Osteocyte (in vitro differentiated cells): Measurements from ENCODE around the gene GGN. TPM values are rescaled to one million over a fixed set of nuclear protein-coding genes. Genes with fewer than 3 reads are reported as not detected.

Source experiments
- DNase-seq: peaks from one replicate; pipeline ENCODE4 v3.0.0; 2021; ENCODE audit warnings: mixed read lengths; ENCODE audit not compliant: unreplicated experiment; ENCODE audit errors: extremely low spot score
- H3K27ac Mint-ChIP-seq: one replicate; pipeline ENCODE4 v1.8.0; 2021; ENCODE audit warnings: mild to moderate bottlenecking, mixed read lengths; ENCODE audit not compliant: unreplicated experiment
- H3K27me3 Mint-ChIP-seq: one replicate; pipeline ENCODE4 v1.8.0; 2021; ENCODE audit warnings: mixed read lengths; ENCODE audit not compliant: unreplicated experiment
- H3K36me3 Mint-ChIP-seq: one replicate; pipeline ENCODE4 v1.8.0; 2021; ENCODE audit warnings: mixed read lengths; ENCODE audit not compliant: unreplicated experiment
- H3K4me1 Mint-ChIP-seq: one replicate; pipeline ENCODE4 v1.8.0; 2021; ENCODE audit warnings: mixed read lengths; ENCODE audit not compliant: unreplicated experiment
- H3K4me3 Mint-ChIP-seq: one replicate; pipeline ENCODE4 v1.8.0; 2021; ENCODE audit warnings: mild to moderate bottlenecking, moderate library complexity, mixed read lengths; ENCODE audit not compliant: unreplicated experiment
- H3K9me3 Mint-ChIP-seq: one replicate; pipeline ENCODE4 v1.8.0; 2021; ENCODE audit warnings: mixed read lengths; ENCODE audit not compliant: unreplicated experiment
- CTCF ChIP-seq: fragments of 200-600 bp; sonication (generic); IDR thresholded peaks from 2 replicates; pipeline ENCODE4 v1.5.0; 2021; ENCODE audit warnings: antibody characterized with exemption, mild to moderate bottlenecking, moderate library complexity
- total RNA-seq: library from RNA; stranded (reverse); gene quantifications from 2 replicates; pipeline ENCODE4 v1.2.1, GENCODE V29; 2021

The GGN gene
- total RNA-seq, 1 donor from 2014 or later: 2.3 TPM

- Mint-ChIP-seq H3K4me3 (no peak overlapping the region), H3K27ac (no peak overlapping the region), H3K9me3 (no peaks in the 10 kb centered on the region), H3K4me1 (peaks cover 5% of the 10 kb centered on the region), H3K27me3 (no peaks in the 10 kb centered on the region), H3K36me3 (peaks cover 3% of the 10 kb centered on the region)
- DNase-seq: no peak
- TF ChIP-seq CTCF: no peak
These were observed 11.2 kb upstream of the GGN start for GRCh38 chr19:38399081-38399480.

GRCh38 chr19:38395381-38396114 lies 7.7 kb upstream of the GGN start:
- Mint-ChIP-seq H3K36me3 (peaks cover 8% of the 10 kb centered on the region), H3K4me3 (no peak overlapping the region), H3K27ac (no peak overlapping the region), H3K9me3 (no peaks in the 10 kb centered on the region), H3K4me1 (peaks cover 2% of the 10 kb centered on the region), H3K27me3 (no peaks in the 10 kb centered on the region)
- DNase-seq: no peak
- no peak for TF ChIP-seq CTCF

- no peaks in the 10 kb centered on the region for H3K9me3 Mint-ChIP-seq
- H3K36me3 Mint-ChIP-seq: peaks cover 8% of the 10 kb centered on the region
- no peaks in the 10 kb centered on the region for H3K27me3 Mint-ChIP-seq
- H3K4me1 Mint-ChIP-seq: peaks cover 8% of the 10 kb centered on the region
- H3K4me3 Mint-ChIP-seq: no peak overlapping the region
- TF ChIP-seq CTCF: no peak
- no peak overlapping the region for H3K27ac Mint-ChIP-seq
- no peak for DNase-seq
These were observed 6.7 kb upstream of the GGN start for GRCh38 chr19:38394488-38394887.

- no peak for DNase-seq
- no peak overlapping the region for H3K27ac Mint-ChIP-seq
- peaks cover 8% of the 10 kb centered on the region for H3K36me3 Mint-ChIP-seq
- no peaks in the 10 kb centered on the region for H3K9me3 Mint-ChIP-seq
- no peaks in the 10 kb centered on the region for H3K27me3 Mint-ChIP-seq
- H3K4me1 Mint-ChIP-seq: peaks cover 12% of the 10 kb centered on the region
- TF ChIP-seq CTCF: no peak
- no peak overlapping the region for H3K4me3 Mint-ChIP-seq
These were observed 5.0 kb upstream of the GGN start for GRCh38 chr19:38392707-38393308.

GRCh38 chr19:38391911-38392464 lies 4.2 kb upstream of the GGN start:
- H3K27me3 Mint-ChIP-seq: no peaks in the 10 kb centered on the region
- TF ChIP-seq CTCF: no peak
- H3K36me3 Mint-ChIP-seq: peaks cover 8% of the 10 kb centered on the region
- H3K27ac Mint-ChIP-seq: no peak overlapping the region
- peaks cover 16% of the 10 kb centered on the region for H3K4me1 Mint-ChIP-seq
- no peaks in the 10 kb centered on the region for H3K9me3 Mint-ChIP-seq
- no peak for DNase-seq
- H3K4me3 Mint-ChIP-seq: no peak overlapping the region
